ENCODE data around the gene METTL22. TPM values are rescaled to one million over a fixed set of nuclear protein-coding genes. Genes with fewer than 3 reads are reported as not detected.
A peak's percentile ranks its signal among the peaks of the same experiment; 100 is the strongest.

METTL22 gene
- total RNA-seq = 10 to 100 TPM; 29.8 to 65.9 TPM

- H3K27me3 Mint-ChIP-seq = no peaks in the 10 kb centered on the region
- no peaks in the 10 kb centered on the region for H3K9me3 Mint-ChIP-seq
- peaks cover 12 to 13% of the 10 kb centered on the region in 2 donors for H3K4me1 Mint-ChIP-seq (ENCODE audit: low read depth in 2 of 2)
- peaks cover under 1% of the 10 kb centered on the region for H3K36me3 Mint-ChIP-seq
- DNase-seq (ENCODE audit: low spot score) (peak; percentile 95), ATAC-seq (peak; percentile 98 to 99)
- H3K4me3 Mint-ChIP-seq = peak within 1 kb of the TSS; percentile 93
- peak within 1 kb of the TSS; percentile 64 to 92 for H3K27ac Mint-ChIP-seq
These were observed at the start of gene METTL22 for GRCh38 chr16:8621572-8622314. METTL22 (plus strand) TSS chr16:8621698; CDS start chr16:8625666, 3,968 bp downstream.

GRCh38 chr16:8572063-8572918 lies 49.2 kb upstream of the METTL22 start:
- peaks cover 0 to 4% of the 10 kb centered on the region in 2 donors for H3K4me1 Mint-ChIP-seq (ENCODE audit: low read depth in 2 of 2)
- no peaks in the 10 kb centered on the region for H3K9me3 Mint-ChIP-seq
- ATAC-seq = no peak
- H3K4me3 Mint-ChIP-seq = no peak overlapping the region
- no peak overlapping the region for H3K27ac Mint-ChIP-seq
- peaks cover 27 to 33% of the 10 kb centered on the region in 2 donors for H3K27me3 Mint-ChIP-seq
- DNase-seq (ENCODE audit: low spot score) = no peak
- no peaks in the 10 kb centered on the region for H3K36me3 Mint-ChIP-seq

GRCh38 chr16:8572919-8573724 lies 48.4 kb upstream of the METTL22 start:
- Mint-ChIP-seq H3K4me1 (ENCODE audit: low read depth in 2 of 2) (peaks cover 0 to 3% of the 10 kb centered on the region in 2 donors), H3K27me3 (peaks cover 27 to 33% of the 10 kb centered on the region in 2 donors), H3K36me3 (no peaks in the 10 kb centered on the region), H3K4me3 (no peak overlapping the region), H3K27ac (no peak overlapping the region), H3K9me3 (no peaks in the 10 kb centered on the region)
- ATAC-seq = no peak
- DNase-seq (ENCODE audit: low spot score) = no peak

- peaks cover 25 to 33% of the 10 kb centered on the region in 2 donors for H3K27me3 Mint-ChIP-seq
- no peak for DNase-seq (ENCODE audit: low spot score)
- no peak overlapping the region for H3K4me3 Mint-ChIP-seq
- H3K4me1 Mint-ChIP-seq (ENCODE audit: low read depth in 2 of 2) = no peaks in the 10 kb centered on the region
- no peaks in the 10 kb centered on the region for H3K36me3 Mint-ChIP-seq
- no peaks in the 10 kb centered on the region for H3K9me3 Mint-ChIP-seq
- H3K27ac Mint-ChIP-seq = no peak overlapping the region
- ATAC-seq = no peak
These were observed 46.1 kb upstream of the METTL22 start for GRCh38 chr16:8575399-8575798.

GRCh38 chr16:8576141-8577004 lies 45.1 kb upstream of the METTL22 start:
- peaks cover 25 to 33% of the 10 kb centered on the region in 2 donors for H3K27me3 Mint-ChIP-seq
- ATAC-seq = no peak
- no peaks in the 10 kb centered on the region for H3K36me3 Mint-ChIP-seq
- H3K9me3 Mint-ChIP-seq = no peaks in the 10 kb centered on the region
- H3K27ac Mint-ChIP-seq = no peak overlapping the region
- no peak for DNase-seq (ENCODE audit: low spot score)
- H3K4me1 Mint-ChIP-seq (ENCODE audit: low read depth in 2 of 2) = no peaks in the 10 kb centered on the region
- H3K4me3 Mint-ChIP-seq = no peak overlapping the region

GRCh38 chr16:8577678-8578304 lies 43.7 kb upstream of the METTL22 start:
- Mint-ChIP-seq H3K4me3 (no peak overlapping the region), H3K9me3 (no peaks in the 10 kb centered on the region), H3K4me1 (ENCODE audit: low read depth in 2 of 2) (peaks cover 0 to 2% of the 10 kb centered on the region in 2 donors), H3K36me3 (no peaks in the 10 kb centered on the region), H3K27ac (no peak overlapping the region), H3K27me3 (peaks cover 23 to 26% of the 10 kb centered on the region in 2 donors)
- DNase-seq (ENCODE audit: low spot score) = no peak
- ATAC-seq = no peak

GRCh38 chr16:8579559-8579958 lies 41.9 kb upstream of the METTL22 start:
- Mint-ChIP-seq H3K36me3 (no peaks in the 10 kb centered on the region), H3K27ac (no peak overlapping the region), H3K4me1 (ENCODE audit: low read depth in 2 of 2) (peaks cover 0 to 2% of the 10 kb centered on the region in 2 donors), H3K27me3 (peaks cover 14 to 19% of the 10 kb centered on the region in 2 donors), H3K4me3 (no peak overlapping the region), H3K9me3 (no peaks in the 10 kb centered on the region)
- no peak for ATAC-seq
- DNase-seq (ENCODE audit: low spot score) = no peak

- DNase-seq (ENCODE audit: low spot score) (no peak), ATAC-seq (no peak)
- Mint-ChIP-seq H3K4me3 (no peak overlapping the region), H3K4me1 (ENCODE audit: low read depth in 2 of 2) (peaks cover 0 to 2% of the 10 kb centered on the region in 2 donors), H3K27ac (no peak overlapping the region), H3K9me3 (no peaks in the 10 kb centered on the region), H3K27me3 (peaks cover 10 to 21% of the 10 kb centered on the region in 2 donors), H3K36me3 (no peaks in the 10 kb centered on the region)
These were observed 39.5 kb upstream of the METTL22 start for GRCh38 chr16:8581831-8582580.

- Mint-ChIP-seq H3K4me1 (ENCODE audit: low read depth in 2 of 2) (peaks cover 0 to 2% of the 10 kb centered on the region in 2 donors), H3K4me3 (no peak overlapping the region), H3K27me3 (peaks cover 19 to 24% of the 10 kb centered on the region in 2 donors), H3K9me3 (no peaks in the 10 kb centered on the region), H3K36me3 (no peaks in the 10 kb centered on the region), H3K27ac (no peak overlapping the region)
- DNase-seq (ENCODE audit: low spot score) = no peak
- no peak for ATAC-seq
These were observed 38.3 kb upstream of the METTL22 start for GRCh38 chr16:8583199-8583598.

GRCh38 chr16:8583732-8584131 lies 37.8 kb upstream of the METTL22 start:
- H3K27ac Mint-ChIP-seq = no peak overlapping the region
- no peaks in the 10 kb centered on the region for H3K9me3 Mint-ChIP-seq
- no peak overlapping the region for H3K4me3 Mint-ChIP-seq

GRCh38 chr16:8585041-8585440 lies 36.5 kb upstream of the METTL22 start:
- Mint-ChIP-seq H3K27me3 (peaks cover 28 to 33% of the 10 kb centered on the region in 2 donors), H3K9me3 (no peaks in the 10 kb centered on the region), H3K36me3 (no peaks in the 10 kb centered on the region), H3K27ac (no peak overlapping the region), H3K4me3 (no peak overlapping the region), H3K4me1 (ENCODE audit: low read depth in 2 of 2) (peaks cover 0 to 2% of the 10 kb centered on the region in 2 donors)
- no peak for ATAC-seq
- DNase-seq (ENCODE audit: low spot score) = no peak

More at GRCh38 chr16:8583732-8584131, 37.8 kb upstream of the METTL22 start:
- Mint-ChIP-seq H3K36me3 (no peaks in the 10 kb centered on the region), H3K27me3 (peaks cover 25 to 30% of the 10 kb centered on the region in 2 donors), H3K4me1 (ENCODE audit: low read depth in 2 of 2) (peaks cover 0 to 2% of the 10 kb centered on the region in 2 donors)
- no peak for ATAC-seq
- DNase-seq (ENCODE audit: low spot score) = no peak

- no peak for ATAC-seq
- H3K4me3 Mint-ChIP-seq = no peak overlapping the region
- peaks cover 28 to 36% of the 10 kb centered on the region in 2 donors for H3K27me3 Mint-ChIP-seq
These were observed 35.6 kb upstream of the METTL22 start for GRCh38 chr16:8585857-8586256.

More at GRCh38 chr16:8585857-8586256, 35.6 kb upstream of the METTL22 start:
- H3K36me3 Mint-ChIP-seq = no peaks in the 10 kb centered on the region
- H3K4me1 Mint-ChIP-seq (ENCODE audit: low read depth in 2 of 2) = peaks cover 0 to 2% of the 10 kb centered on the region in 2 donors
- no peak overlapping the region for H3K27ac Mint-ChIP-seq
- no peaks in the 10 kb centered on the region for H3K9me3 Mint-ChIP-seq
- DNase-seq (ENCODE audit: low spot score) = no peak

Measured in natural killer cell treated with Interleukin-12 subunit alpha and Interleukin-12 subunit beta and Interleukin-15 and Interleukin-18, amount 100 ng/mL, for 72 hours (primary cell).